Measurements from ENCODE around the gene SF1. TPM values are rescaled to one million over a fixed set of nuclear protein-coding genes. Genes with fewer than 3 reads are reported as not detected.

Gene SF1
- total and polyA plus RNA-seq, 9 of the 15 experiments (the other 6 are each of a cell fraction or from before 2014, with no cell fraction given) = 13.1 to 334 (median 111) TPM

DNA sequence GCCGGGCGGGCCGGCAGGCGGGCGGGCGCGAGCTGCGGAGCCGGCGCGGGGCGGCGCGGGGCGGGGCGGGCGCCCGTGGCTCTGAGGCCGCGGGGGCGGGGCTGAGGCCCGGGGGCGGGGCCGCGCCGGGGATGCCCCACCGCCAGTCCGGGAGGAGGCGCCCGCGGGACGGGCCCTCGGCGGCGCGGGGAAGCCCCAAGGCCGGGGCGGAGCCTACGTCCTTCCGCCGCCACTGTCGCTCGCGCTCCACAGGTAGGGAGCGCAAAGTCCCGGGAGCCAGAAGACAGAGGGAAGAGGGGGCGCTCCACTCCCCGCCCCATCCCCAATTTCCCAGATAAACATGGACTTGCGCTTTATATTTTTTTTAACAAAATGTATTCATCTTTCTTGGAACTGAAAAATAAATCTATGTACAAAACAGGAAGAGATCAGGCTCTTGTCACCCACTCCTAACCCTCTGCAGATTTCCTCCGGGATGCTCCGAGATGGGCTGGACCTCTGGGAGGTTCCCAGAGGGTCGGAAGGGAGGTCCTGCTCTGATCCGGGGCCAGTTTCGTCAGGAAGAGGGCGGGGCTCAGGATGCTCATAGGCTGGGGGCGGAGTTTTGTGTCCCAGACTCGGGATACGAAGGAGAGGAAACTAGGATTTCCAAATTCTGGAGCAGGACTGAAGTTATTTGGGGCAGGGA, 25.0 kb upstream of the SF1 start, which contains the start of gene MAP4K2 (continued):
- TF ChIP-seq, protein P1, sequence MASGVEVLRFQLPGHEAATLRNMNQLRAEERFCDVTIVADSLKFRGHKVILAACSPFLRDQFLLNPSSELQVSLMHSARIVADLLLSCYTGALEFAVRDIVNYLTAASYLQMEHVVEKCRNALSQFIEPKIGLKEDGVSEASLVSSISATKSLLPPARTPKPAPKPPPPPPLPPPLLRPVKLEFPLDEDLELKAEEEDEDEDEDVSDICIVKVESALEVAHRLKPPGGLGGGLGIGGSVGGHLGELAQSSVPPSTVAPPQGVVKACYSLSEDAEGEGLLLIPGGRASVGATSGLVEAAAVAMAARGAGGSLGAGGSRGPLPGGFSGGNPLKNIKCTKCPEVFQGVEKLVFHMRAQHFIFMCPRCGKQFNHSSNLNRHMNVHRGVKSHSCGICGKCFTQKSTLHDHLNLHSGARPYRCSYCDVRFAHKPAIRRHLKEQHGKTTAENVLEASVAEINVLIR (CRISPR knock-in tag; IDR thresholded peaks at IDR 0.05) = no peak
- TF ChIP-seq FOSL1 (tag; conservative IDR thresholded peaks at IDR 0.05) (no peak; the same call in 1 of the 2 replicates), FOXK2 (conservative IDR thresholded peaks at IDR 0.05 in 1 of 2, IDR thresholded peaks at IDR 0.05 in 1 of 2; ENCODE audit: low read depth in 2 of 2) (no peak), ZNF384 (IDR thresholded peaks at IDR 0.05; ENCODE audit: low read depth, low read length) (no peak), RBFOX2 (IDR thresholded peaks at IDR 0.05; ENCODE audit: low read depth, low read length) (peak; percentile 53; the same call in 1 of the 2 replicates)
- TF ChIP-seq, protein P2, sequence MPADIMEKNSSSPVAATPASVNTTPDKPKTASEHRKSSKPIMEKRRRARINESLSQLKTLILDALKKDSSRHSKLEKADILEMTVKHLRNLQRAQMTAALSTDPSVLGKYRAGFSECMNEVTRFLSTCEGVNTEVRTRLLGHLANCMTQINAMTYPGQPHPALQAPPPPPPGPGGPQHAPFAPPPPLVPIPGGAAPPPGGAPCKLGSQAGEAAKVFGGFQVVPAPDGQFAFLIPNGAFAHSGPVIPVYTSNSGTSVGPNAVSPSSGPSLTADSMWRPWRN (IDR thresholded peaks at IDR 0.05; ENCODE audit: low read depth) = no peak
- TF ChIP-seq, protein P3, sequence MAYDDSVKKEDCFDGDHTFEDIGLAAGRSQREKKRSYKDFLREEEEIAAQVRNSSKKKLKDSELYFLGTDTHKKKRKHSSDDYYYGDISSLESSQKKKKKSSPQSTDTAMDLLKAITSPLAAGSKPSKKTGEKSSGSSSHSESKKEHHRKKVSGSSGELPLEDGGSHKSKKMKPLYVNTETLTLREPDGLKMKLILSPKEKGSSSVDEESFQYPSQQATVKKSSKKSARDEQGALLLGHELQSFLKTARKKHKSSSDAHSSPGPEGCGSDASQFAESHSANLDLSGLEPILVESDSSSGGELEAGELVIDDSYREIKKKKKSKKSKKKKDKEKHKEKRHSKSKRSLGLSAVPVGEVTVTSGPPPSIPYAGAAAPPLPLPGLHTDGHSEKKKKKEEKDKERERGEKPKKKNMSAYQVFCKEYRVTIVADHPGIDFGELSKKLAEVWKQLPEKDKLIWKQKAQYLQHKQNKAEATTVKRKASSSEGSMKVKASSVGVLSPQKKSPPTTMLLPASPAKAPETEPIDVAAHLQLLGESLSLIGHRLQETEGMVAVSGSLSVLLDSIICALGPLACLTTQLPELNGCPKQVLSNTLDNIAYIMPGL (CRISPR knock-in tag; IDR thresholded peaks at IDR 0.05) = no peak

All from K562 (cell line).